A673 (cell line): ENCODE data around the gene GAL3ST1.
A peak's percentile ranks its signal among the peaks of the same experiment; 100 is the strongest.

ENCODE experiments used
- EZH2 ChIP-seq: fragments of 200-600 bp; sonication (generic); IDR thresholded peaks from 2 replicates; pipeline ENCODE4 v1.6.1; 2017; ENCODE audit warnings: borderline replicate concordance, low read depth, mild to moderate bottlenecking, mixed read lengths, antibody characterized with exemption, low read length; ENCODE audit not compliant: poor library complexity, severe bottlenecking
- TF ChIP-seq, protein P1 (sequence below): fragments of 300-800, 200-600 bp; sonication (generic); conservative IDR thresholded peaks from 2 replicates; pipeline ENCODE4 v1.5.1; 2017; ENCODE audit warnings: low read depth, mild to moderate bottlenecking, antibody characterized with exemption, low read length, moderate library complexity, mixed read lengths

GRCh38 chr22:30556388-30556787 is 18.1 kb downstream of the GAL3ST1 start:
- TF ChIP-seq, protein P1, sequence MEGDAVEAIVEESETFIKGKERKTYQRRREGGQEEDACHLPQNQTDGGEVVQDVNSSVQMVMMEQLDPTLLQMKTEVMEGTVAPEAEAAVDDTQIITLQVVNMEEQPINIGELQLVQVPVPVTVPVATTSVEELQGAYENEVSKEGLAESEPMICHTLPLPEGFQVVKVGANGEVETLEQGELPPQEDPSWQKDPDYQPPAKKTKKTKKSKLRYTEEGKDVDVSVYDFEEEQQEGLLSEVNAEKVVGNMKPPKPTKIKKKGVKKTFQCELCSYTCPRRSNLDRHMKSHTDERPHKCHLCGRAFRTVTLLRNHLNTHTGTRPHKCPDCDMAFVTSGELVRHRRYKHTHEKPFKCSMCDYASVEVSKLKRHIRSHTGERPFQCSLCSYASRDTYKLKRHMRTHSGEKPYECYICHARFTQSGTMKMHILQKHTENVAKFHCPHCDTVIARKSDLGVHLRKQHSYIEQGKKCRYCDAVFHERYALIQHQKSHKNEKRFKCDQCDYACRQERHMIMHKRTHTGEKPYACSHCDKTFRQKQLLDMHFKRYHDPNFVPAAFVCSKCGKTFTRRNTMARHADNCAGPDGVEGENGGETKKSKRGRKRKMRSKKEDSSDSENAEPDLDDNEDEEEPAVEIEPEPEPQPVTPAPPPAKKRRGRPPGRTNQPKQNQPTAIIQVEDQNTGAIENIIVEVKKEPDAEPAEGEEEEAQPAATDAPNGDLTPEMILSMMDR = peak; percentile 28; the same call in 1 of the 2 replicates
- TF ChIP-seq EZH2 = no peak
